HCT116 (cell line): Measurements from ENCODE around the gene C11orf91. TPM values are rescaled to one million over a fixed set of nuclear protein-coding genes. Genes with fewer than 3 reads are reported as not detected.

Experiments
- ATAC-seq: fragments of 200-7000 bp; cut with Tn5 transposase; 2 replicates; pipeline ENCODE4 v1.9.1; 2020; ENCODE audit warnings: mild to moderate bottlenecking, moderate library complexity
- BruUV-seq: library from RNA; stranded (reverse); fragments of 400-500 nt; replicated peaks from 2 replicates; lab custom pipeline; 2021; lab: Mats Ljungman, UMichigan
- CTCF ChIA-PET: fragments of 300-600 bp; sonication (Branson Sonifier 250); formaldehyde crosslinking; loops from one replicate; lab custom pipeline; 2021; ENCODE audit warnings: antibody characterized with exemption; lab: Charles Lee
- POLR2A ChIA-PET: fragments of 300-600, 350-600 bp; sonication (Branson Sonifier 250); formaldehyde crosslinking; loops from one replicate; lab custom pipeline; 2021; ENCODE audit warnings: antibody characterized with exemption; lab: Charles Lee
- RAD21 ChIA-PET, 2 experiments: fragments of 300-600 bp; sonication (Branson Sonifier 250); formaldehyde crosslinking; loops; one replicate each; lab custom pipeline; 2023; ENCODE audit warnings: low total read pairs in 2 of 2; ENCODE audit not compliant: uncharacterized antibody in 2 of 2, unreplicated experiment in 2 of 2, low non-redundant PET in 1 of 2; lab: Charles Lee
- DNase-seq: peaks from one replicate; pipeline ENCODE4 v3.0.0-alpha.2; 2010; ENCODE audit warnings: low read depth, low spot score
- H2AFZ ChIP-seq: fragments of 200-600 bp; shearing (Covaris generic), sonication (generic); 2 replicates; pipeline ENCODE4 v1.6.1; 2017; ENCODE audit warnings: low read depth, mixed run types, mixed read lengths, antibody characterized with exemption, low read length; ENCODE audit not compliant: poor library complexity, severe bottlenecking
- H3K27ac ChIP-seq: 2 replicates; pipeline ENCODE4 v1.5.1; 2012; ENCODE audit warnings: low read depth, low read length
- H3K27me3 ChIP-seq: fragments of 200-600 bp; sonication (generic); 2 replicates; pipeline ENCODE4 v1.6.1; 2016; ENCODE audit warnings: mixed run types, low read length, mixed read lengths; ENCODE audit not compliant: insufficient read depth
- H3K36me3 ChIP-seq, 2 experiments: fragments of 200-500 bp in 1 of 2; fragments of 200-600 bp in 1 of 2; sonication (Bioruptor generic) in 1 of 2; sonication (generic) in 1 of 2; 2 replicates each; pipeline versions ENCODE4 v1.5.1 to v1.6.1; 2014 to 2016; ENCODE audit warnings: low read length in 2 of 2, inconsistent platforms in 1 of 2, mixed read lengths in 1 of 2, mixed run types in 1 of 2; ENCODE audit not compliant: insufficient read depth in 2 of 2, control insufficient read depth in 1 of 2
- H3K4me1 ChIP-seq, 2 experiments: fragments of 200-600 bp in 1 of 2; sonication (generic) in 1 of 2; 2 replicates each; pipeline versions ENCODE4 v1.5.1 to v1.6.1; 2012 to 2017; ENCODE audit warnings: low read length in 2 of 2, inconsistent platforms in 1 of 2, mild to moderate bottlenecking in 1 of 2, mixed read lengths in 1 of 2, mixed run types in 1 of 2, moderate library complexity in 1 of 2; ENCODE audit not compliant: insufficient read depth in 2 of 2, control insufficient read depth in 1 of 2
- H3K4me2 ChIP-seq: fragments of 200-600 bp; sonication (generic); 2 replicates; pipeline ENCODE4 v1.6.1; 2017; ENCODE audit warnings: mixed run types, low read length, mixed read lengths
- H3K4me3 ChIP-seq, 2 experiments: fragments of 200-600 bp in 1 of 2; sonication (generic) in 1 of 2; replicated peaks in 1 of 2; 2 replicates each; pipeline ENCODE4 v1.5.1; 2011 to 2016; ENCODE audit warnings: low read length in 2 of 2, control low read depth in 1 of 2, low read depth in 1 of 2, mild to moderate bottlenecking in 1 of 2, mixed read lengths in 1 of 2, mixed run types in 1 of 2
- H3K79me2 ChIP-seq: fragments of 200-600 bp; sonication (generic); 2 replicates; pipeline ENCODE4 v1.6.1; 2017; ENCODE audit warnings: mild to moderate bottlenecking, mixed run types, low read length, moderate library complexity, mixed read lengths; ENCODE audit not compliant: insufficient read depth
- H3K9ac ChIP-seq: fragments of 200-600 bp; sonication (generic); 2 replicates; pipeline ENCODE4 v1.6.1; 2016; ENCODE audit warnings: low read length, mixed read lengths
- H3K9me2 ChIP-seq: fragments of 200-600 bp; sonication (generic), shearing (Covaris generic); 2 replicates; pipeline ENCODE4 v1.6.1; 2017; ENCODE audit warnings: mixed run types, mild to moderate bottlenecking, moderate library complexity; ENCODE audit not compliant: insufficient read depth
- H3K9me3 ChIP-seq, 2 experiments: fragments of 200-500 bp in 1 of 2; fragments of 200-600 bp in 1 of 2; sonication (Bioruptor generic) in 1 of 2; sonication (generic) in 1 of 2; 2 replicates each; pipeline ENCODE4 v1.6.1; 2014 to 2017; ENCODE audit warnings: low read length in 2 of 2, mixed read lengths in 2 of 2, inconsistent platforms in 1 of 2, low read depth in 1 of 2, mild to moderate bottlenecking in 1 of 2, mixed run types in 1 of 2, moderate library complexity in 1 of 2; ENCODE audit not compliant: control insufficient read depth in 1 of 2, insufficient read depth in 1 of 2
- H4K20me1 ChIP-seq: fragments of 200-600 bp; sonication (generic), shearing (Covaris generic); 2 replicates; pipeline ENCODE4 v1.6.1; 2017; ENCODE audit warnings: mixed run types, mild to moderate bottlenecking, moderate library complexity; ENCODE audit not compliant: insufficient read depth
- CEBPB ChIP-seq: IDR thresholded peaks from 2 replicates; pipeline ENCODE4 v1.6.1; 2012; ENCODE audit warnings: low read depth
- JUND ChIP-seq: IDR thresholded peaks from 2 replicates; pipeline ENCODE4 v1.6.1; 2012
- POLR2AphosphoS5 ChIP-seq: IDR thresholded peaks from 2 replicates; pipeline ENCODE4 v1.6.1; 2011; ENCODE audit warnings: mild to moderate bottlenecking, low read depth, low read length, moderate library complexity
- RAD21 ChIP-seq: IDR thresholded peaks from 2 replicates; pipeline ENCODE4 v1.6.1; 2012; ENCODE audit warnings: low read depth, mild to moderate bottlenecking
- SP1 ChIP-seq: IDR thresholded peaks from 2 replicates; pipeline ENCODE4 v1.6.1; 2012; ENCODE audit warnings: low read depth
- ZFX ChIP-seq: fragments of 450-650 bp; IDR thresholded peaks from 2 replicates; pipeline ENCODE4 v1.6.1; 2017
- intact Hi-C: fragments of 100-400 bp; cut with micrococcal nuclease; formaldehyde crosslinking; loops from 2 replicates; pipeline ENCODE4 v1.10.0; 2022
- total RNA-seq: library from RNA; stranded (reverse); gene quantifications from one replicate; pipeline ENCODE4 v1.2.1, GENCODE V29; 2021; ENCODE audit not compliant: unreplicated experiment

Gene C11orf91
- total RNA-seq, 1 experiment from 2014 or later = 0.54 TPM

DNA sequence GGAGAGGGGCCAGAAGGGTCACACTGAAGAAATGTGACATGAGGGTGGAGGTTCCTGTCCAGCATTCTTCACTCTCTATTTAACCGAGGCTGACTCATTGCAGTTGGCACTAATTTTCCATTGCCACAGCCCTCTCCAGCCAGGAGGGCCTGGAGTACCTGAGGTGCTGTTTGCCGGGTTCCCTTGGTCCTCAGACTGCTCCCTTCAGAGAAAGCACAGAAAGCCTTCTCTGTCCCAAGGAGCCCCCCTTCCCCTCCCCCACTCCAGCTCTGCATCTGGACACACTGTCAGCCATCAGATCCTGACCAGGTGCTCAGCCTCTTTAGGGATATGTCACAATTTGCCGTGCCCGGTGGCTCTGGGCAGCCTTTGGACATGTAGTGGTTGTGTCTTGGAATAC, 3.2 kb upstream of the C11orf91 start (continued):
- TF ChIP-seq RAD21 = no peak

DNA sequence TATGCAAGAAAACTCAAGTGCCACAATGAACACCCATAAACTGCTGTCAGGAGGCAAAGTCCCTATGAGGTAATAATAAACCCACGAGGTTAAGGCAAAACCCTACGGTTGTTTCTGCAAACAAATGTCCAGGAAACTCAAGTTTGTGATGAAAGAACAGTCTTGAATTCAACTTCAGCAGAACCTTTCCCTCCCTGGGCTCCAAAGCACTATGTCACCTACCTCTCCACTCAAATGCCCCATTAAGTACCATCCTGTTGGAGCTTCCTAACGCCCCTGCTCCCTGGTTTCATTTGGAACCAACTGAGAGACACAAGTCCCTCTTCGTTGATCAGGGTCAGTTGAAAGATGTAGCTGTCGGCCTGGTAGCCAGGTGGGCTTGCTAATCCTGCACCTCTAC, 2.6 kb upstream of the C11orf91 start:
- ATAC-seq = no peak

DNA sequence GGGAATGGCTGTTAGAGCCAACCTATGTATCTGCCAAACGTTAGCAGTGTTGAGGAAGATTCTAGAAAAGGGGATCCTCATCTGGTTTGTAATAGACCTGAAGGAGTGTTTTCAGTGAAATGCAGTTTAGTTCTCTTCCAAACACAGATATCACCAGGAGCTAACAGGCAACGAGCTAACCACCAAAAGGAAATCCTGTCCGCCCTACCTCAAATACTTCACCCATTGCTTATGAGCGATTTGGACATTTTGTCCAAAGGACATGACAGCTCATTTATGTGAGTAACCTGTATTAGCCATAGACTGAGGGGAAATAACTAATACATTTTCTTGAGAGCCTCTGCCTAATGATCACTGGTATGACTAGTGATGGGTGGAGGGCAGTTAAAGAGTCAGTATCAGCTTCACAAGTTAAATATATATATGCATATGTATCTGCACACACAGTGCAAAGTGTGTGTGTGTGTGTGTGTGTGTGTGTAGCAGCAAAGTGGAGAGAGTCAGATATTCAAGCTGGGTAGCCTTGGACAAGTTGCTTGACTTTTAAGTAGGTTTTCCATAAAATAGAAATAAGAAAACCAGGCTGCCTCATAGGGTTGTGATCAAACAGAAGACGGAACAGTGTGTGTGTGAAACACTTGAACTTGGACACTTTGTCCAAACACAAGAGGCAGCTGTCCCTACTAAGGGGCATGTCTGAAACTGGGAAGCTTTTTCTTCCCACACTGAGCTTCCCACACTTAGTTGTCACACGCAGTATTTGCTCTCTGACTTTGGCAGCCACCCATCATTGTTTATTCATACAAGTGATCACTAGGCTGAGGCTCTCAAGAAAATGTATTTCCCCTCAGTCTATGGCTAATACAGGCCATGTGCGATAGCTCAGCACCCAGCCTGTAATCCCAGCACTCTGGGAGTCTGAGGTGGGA, 940 bp upstream of the C11orf91 start:
- DNase-seq (no peak), ATAC-seq (no peak)
- TSS peak; percentile 84 for BruUV-seq
- ChIA-PET CTCF (interaction anchor here (1.0 to 4.3 kb wide), 4 partner anchors 13 to 871 kb away, joined by 3 to 16 read pairs (median 3); no protein-coding TSS in a partner anchor), POLR2A (interaction anchor here (1.0 to 4.6 kb wide), 7 partner anchors 11 to 540 kb away, joined by 3 to 38 read pairs (median 5); partner anchors contain the start of genes CD59 and CSTF3), RAD21 (interaction anchor here in 1 of 2 experiments (1.3 kb wide), 1 partner anchor 41 kb away, joined by 3 read pairs; no protein-coding TSS in a partner anchor)
- intact Hi-C loops = loop anchor here (5.0 kb wide), 1 partner anchor 36 kb away; the partner anchor contains the start of gene CD59
- no peaks in the 10 kb centered on the region for H4K20me1 ChIP-seq
- H3K9me2 ChIP-seq = no peaks in the 10 kb centered on the region
- peaks cover 10 to 71% of the 10 kb centered on the region in 2 experiments for H3K4me1 ChIP-seq
- H3K36me3 ChIP-seq = 0 out of 4 replicates have a peak, but pooled peaks cover 0 to 6% of the 10 kb centered on the region in 2 experiments
- no peaks in the 10 kb centered on the region for H3K79me2 ChIP-seq
- H2AFZ ChIP-seq = peak overlapping the region; percentile 8
- no peaks in the 10 kb centered on the region for H3K27me3 ChIP-seq
- peak overlapping the region; percentile 23; the same call in 1 of the 2 replicates for H3K27ac ChIP-seq
- H3K9me3 ChIP-seq = no peaks in the 10 kb centered on the region
- peak overlapping the region; percentile 44 to 52 for H3K4me3 ChIP-seq
- H3K9ac ChIP-seq = peak overlapping the region; percentile 45
- peak overlapping the region; percentile 88 for H3K4me2 ChIP-seq
- TF ChIP-seq CEBPB (no peak), SP1 (0 out of 2 replicates have a peak, but pooled peaks have one; percentile 5)

More for the DNA sequence above, 2.6 kb upstream of the C11orf91 start:
- no peak overlapping the region for H2AFZ ChIP-seq
- H3K27me3 ChIP-seq = no peaks in the 10 kb centered on the region
- TF ChIP-seq ZFX = no peak
- 0 out of 2 replicates have a peak, but pooled peaks have one; percentile 15 for TF ChIP-seq POLR2AphosphoS5
- TF ChIP-seq JUND = no peak
- no peaks in the 10 kb centered on the region for H3K9me2 ChIP-seq
- no peaks in the 10 kb centered on the region for H3K9me3 ChIP-seq
- POLR2A ChIA-PET = interaction anchor here (4.6 kb wide), 1 partner anchor 13 kb away, joined by 38 read pairs; no protein-coding TSS in a partner anchor
- 0 out of 2 replicates have a peak overlapping the region, but pooled peaks have one; percentile 32 for H3K9ac ChIP-seq
- CTCF ChIA-PET = interaction anchor here (4.3 kb wide), 1 partner anchor 39 kb away, joined by 16 read pairs; no protein-coding TSS in a partner anchor
- RAD21 ChIA-PET = no interaction called here
- no peaks in the 10 kb centered on the region for H3K79me2 ChIP-seq
- intact Hi-C loops = loop anchor here (5.0 kb wide), 1 partner anchor 34 kb away; the partner anchor contains the start of gene CD59
- H3K27ac ChIP-seq = no peak overlapping the region
- no peak for DNase-seq
- no peak overlapping the region for H3K4me3 ChIP-seq
- BruUV-seq = no TSS peak
- H4K20me1 ChIP-seq = no peaks in the 10 kb centered on the region
- peak overlapping the region; percentile 56; the same call in 1 of the 2 replicates for H3K4me2 ChIP-seq
- H3K36me3 ChIP-seq = peaks cover 6 to 7% of the 10 kb centered on the region in 2 experiments; a peak in 2 of 4 replicates
- peaks cover 10 to 62% of the 10 kb centered on the region in 2 experiments for H3K4me1 ChIP-seq
